GM21528 (cell line): ENCODE results near the gene TNS3.

Experiments
- ATAC-seq: cut with Tn5 transposase; IDR thresholded peaks from one replicate; pipeline ENCODE4 v1.9.1; 2021; ENCODE audit warnings: mild to moderate bottlenecking, moderate library complexity; ENCODE audit not compliant: unreplicated experiment, low FRiP score

The TNS3 gene

GRCh38 chr7:47583739-47584535 lies 2.0 kb upstream of the TNS3 start:
- ATAC-seq: no peak

- no peak for ATAC-seq
Measured at GRCh38 chr7:47582764-47583738, 1.1 kb upstream of the TNS3 start.

GRCh38 chr7:47581438-47581803 lies 490 bp downstream of the TNS3 start:
- ATAC-seq: no peak

- no peak for ATAC-seq
Measured at GRCh38 chr7:47580811-47581331, 1.0 kb downstream of the TNS3 start.

- no peak for ATAC-seq
Measured at GRCh38 chr7:47580175-47580706, 1.7 kb downstream of the TNS3 start.

GRCh38 chr7:47579458-47579857 lies 2.5 kb downstream of the TNS3 start:
- no peak for ATAC-seq

GRCh38 chr7:47578579-47579270 lies 3.2 kb downstream of the TNS3 start:
- no peak for ATAC-seq

GRCh38 chr7:47577321-47577919 lies 4.5 kb downstream of the TNS3 start:
- no peak for ATAC-seq

GRCh38 chr7:47576866-47577306 lies 5.0 kb downstream of the TNS3 start:
- no peak for ATAC-seq

- ATAC-seq: no peak
Measured at GRCh38 chr7:47576031-47576865, 5.7 kb downstream of the TNS3 start.

- ATAC-seq: peak; percentile 88
Measured at GRCh38 chr7:47574482-47575329, 7.2 kb downstream of the TNS3 start.

- ATAC-seq: no peak
Measured at GRCh38 chr7:47573758-47574481, 8.0 kb downstream of the TNS3 start.

GRCh38 chr7:47572939-47573757 lies 8.8 kb downstream of the TNS3 start:
- no peak for ATAC-seq

- ATAC-seq: no peak
Measured at GRCh38 chr7:47572094-47572445, 9.8 kb downstream of the TNS3 start.

GRCh38 chr7:47571331-47572093 lies 10.4 kb downstream of the TNS3 start:
- no peak for ATAC-seq

- ATAC-seq: no peak
Measured at GRCh38 chr7:47570649-47571050, 11.3 kb downstream of the TNS3 start.
